ENCODE results near the gene APCDD1L.

- TF ChIP-seq PKNOX1 (IDR thresholded peaks at IDR 0.05) (no peak), ARNT (IDR thresholded peaks at IDR 0.05) (no peak), TARDBP (IDR thresholded peaks at IDR 0.05) (no peak), BHLHE40 (IDR thresholded peaks at IDR 0.05; ENCODE audit: borderline replicate concordance) (no peak), FOXA1 (IDR thresholded peaks at IDR 0.05) (no peak), NFRKB (IDR thresholded peaks at IDR 0.05) (no peak), SP1 (IDR thresholded peaks at IDR 0.05) (no peak), SUZ12 (IDR thresholded peaks at IDR 0.05) (no peak), HDGF (IDR thresholded peaks at IDR 0.05; ENCODE audit: borderline replicate concordance) (no peak), FOXM1 (IDR thresholded peaks at IDR 0.05; ENCODE audit: borderline replicate concordance) (no peak), L3MBTL2 (conservative IDR thresholded peaks at IDR 0.05) (no peak), ZNF384 (IDR thresholded peaks at IDR 0.05) (no peak), ELF4 (IDR thresholded peaks at IDR 0.05) (no peak), LEF1 (IDR thresholded peaks at IDR 0.05; ENCODE audit: borderline replicate concordance) (no peak)
Measured at GRCh38 chr20:58492074-58492718, 23.0 kb downstream of the APCDD1L start.
